Stimulated activated naive CD8-positive, alpha-beta T cell treated with anti-CD3 and anti-CD28 coated beads, Interleukin-15, amount 100 ng/mL, for 72 hours (primary cell): ENCODE measurements around the gene MYO3A.
"Not testable (repeated sequence)": the region's sequence is repeated elsewhere in the genome, so short reads cannot be mapped to it uniquely, and the experiment has no call there.

ENCODE experiments used
- ATAC-seq: fragments of 150-1000 bp; cut with Tn5 transposase; 2 replicates; pipeline ENCODE4 v1.10.0; 2021; ENCODE audit warnings: mild to moderate bottlenecking, moderate library complexity
- DNase-seq, 2 donors: peaks; one replicate each; pipeline ENCODE4 v3.0.0; 2021 to 2022
- H3K27ac Mint-ChIP-seq, 2 donors: one replicate each; pipeline ENCODE4 v1.8.0; 2022; ENCODE audit warnings: mild to moderate bottlenecking in 2 of 2, mixed read lengths in 2 of 2, moderate library complexity in 2 of 2
- H3K27me3 Mint-ChIP-seq: one replicate; pipeline ENCODE4 v1.8.0; 2022; ENCODE audit warnings: mixed read lengths
- H3K4me1 Mint-ChIP-seq: one replicate; pipeline ENCODE4 v1.8.0; 2022; ENCODE audit warnings: mild to moderate bottlenecking, mixed read lengths
- H3K4me3 Mint-ChIP-seq, 2 donors: one replicate each; pipeline ENCODE4 v1.8.0; 2022; ENCODE audit warnings: mild to moderate bottlenecking in 2 of 2, mixed read lengths in 2 of 2, moderate library complexity in 1 of 2
- H3K9me3 Mint-ChIP-seq, 2 donors: one replicate each; pipeline ENCODE4 v1.8.0; 2022; ENCODE audit warnings: mixed read lengths in 2 of 2

Gene MYO3A

DNA sequence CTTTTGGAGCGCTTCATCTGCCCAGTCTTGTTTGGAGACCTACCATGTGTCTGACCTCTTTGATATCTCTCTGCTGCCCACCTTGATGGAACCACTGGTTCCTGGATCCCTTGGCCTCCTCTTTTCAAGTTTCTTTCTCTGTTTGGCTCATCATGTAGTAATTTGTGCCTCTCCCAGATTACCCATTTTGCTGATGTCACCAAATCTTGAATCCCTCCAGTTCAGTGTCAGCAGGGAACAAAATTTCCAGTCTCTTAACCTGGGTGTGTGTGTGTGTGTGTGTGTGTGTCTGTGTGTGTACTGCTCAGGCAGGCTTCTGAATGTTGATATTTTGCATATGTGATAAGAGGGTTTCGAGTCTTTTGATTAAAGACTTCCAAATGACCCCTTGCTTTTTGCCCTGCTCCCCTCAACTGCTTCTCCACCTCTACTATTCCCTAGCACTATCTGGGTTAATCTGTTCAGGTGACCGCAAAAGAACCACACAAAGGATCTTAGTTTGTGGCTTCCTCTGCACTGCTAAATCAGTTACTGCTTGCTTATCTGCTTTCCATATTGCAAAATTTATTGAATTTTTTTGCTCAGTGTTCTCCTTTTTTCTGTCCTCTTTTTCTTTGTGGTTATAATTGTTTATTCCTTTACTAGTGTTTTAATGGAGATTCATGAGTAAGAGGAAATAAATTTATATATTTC is 25.7 kb downstream of the MYO3A start:
- Mint-ChIP-seq H3K27me3 (peaks cover 11% of the 10 kb centered on the region), H3K4me3 (no peak overlapping the region), H3K9me3 (peaks cover 12 to 26% of the 10 kb centered on the region in 2 donors), H3K4me1 (no peaks in the 10 kb centered on the region), H3K27ac (no peak overlapping the region)
- DNase-seq (no peak), ATAC-seq (no peak)

DNA sequence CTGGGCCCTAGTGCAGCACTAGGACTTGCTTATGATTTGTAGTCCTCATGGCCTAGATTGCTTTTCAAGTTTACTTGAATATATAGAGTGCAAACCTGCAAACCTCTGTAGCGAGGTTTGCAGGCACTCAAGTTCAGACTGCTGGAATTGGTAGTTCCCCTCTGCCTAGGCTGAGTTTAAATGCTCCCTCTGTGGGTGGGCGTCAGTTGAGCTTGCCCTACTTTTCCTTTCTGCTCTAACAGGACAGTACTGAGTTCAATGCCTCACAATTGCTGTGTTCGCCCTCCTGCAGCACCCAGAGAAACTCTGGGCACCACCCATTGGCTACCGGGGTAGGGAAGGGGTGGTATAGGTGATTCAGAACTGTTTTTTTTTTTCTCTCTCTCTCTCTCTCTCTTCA is 31.6 kb downstream of the MYO3A start:
- DNase-seq (no peak), ATAC-seq (no peak)
- peaks cover 29% of the 10 kb centered on the region for H3K27me3 Mint-ChIP-seq
- H3K4me1 Mint-ChIP-seq, result no peaks in the 10 kb centered on the region
- no peaks in the 10 kb centered on the region for H3K9me3 Mint-ChIP-seq
- H3K4me3 Mint-ChIP-seq, result no peak overlapping the region
- H3K27ac Mint-ChIP-seq, result no peak overlapping the region

DNA sequence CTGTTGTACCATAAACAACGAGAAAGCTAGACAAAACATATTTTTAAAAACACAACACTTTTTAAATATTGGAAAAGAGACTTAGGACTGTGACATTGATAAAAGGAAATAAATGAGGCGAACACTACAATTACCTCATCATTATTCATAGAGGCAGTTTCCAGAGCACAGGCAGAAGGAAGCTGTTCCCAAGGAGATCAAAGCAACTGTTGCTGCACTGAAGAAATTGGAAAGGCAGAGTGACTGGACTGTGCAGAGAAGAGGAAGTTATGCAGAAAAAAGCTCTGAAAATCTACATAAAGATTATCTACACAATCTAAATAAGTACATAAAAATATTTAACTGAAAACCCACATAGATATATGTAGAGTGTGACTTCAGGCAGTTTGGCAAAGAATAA is 32.8 kb downstream of the MYO3A start:
- DNase-seq (no peak), ATAC-seq (no peak)
- H3K4me3 Mint-ChIP-seq, result no peak overlapping the region
- H3K9me3 Mint-ChIP-seq, result no peaks in the 10 kb centered on the region
- H3K27me3 Mint-ChIP-seq, result peaks cover 29% of the 10 kb centered on the region
- no peak overlapping the region for H3K27ac Mint-ChIP-seq
- no peaks in the 10 kb centered on the region for H3K4me1 Mint-ChIP-seq

DNA sequence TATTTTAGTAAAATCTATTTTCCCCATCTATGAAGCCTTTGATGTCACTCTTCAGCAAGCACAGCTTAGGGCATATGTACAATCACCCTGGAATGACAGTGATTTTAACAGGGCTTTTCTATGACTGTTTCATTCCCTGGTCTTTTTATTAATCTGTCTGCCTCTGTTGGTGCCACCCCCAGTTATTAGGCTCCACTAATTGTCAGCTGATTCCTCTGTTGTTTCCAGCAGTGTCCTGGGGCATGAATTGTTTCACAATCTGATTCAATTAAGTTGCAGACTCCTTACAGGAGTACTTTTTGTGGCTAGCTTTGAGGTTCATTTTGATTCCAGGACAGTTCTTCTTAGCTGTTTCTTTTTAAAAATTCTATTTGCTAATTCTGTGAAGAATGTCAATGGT is 38.6 kb downstream of the MYO3A start:
- ATAC-seq, result no peak
- no peak overlapping the region for H3K4me3 Mint-ChIP-seq
- no peak for DNase-seq
- H3K27me3 Mint-ChIP-seq, result no peaks in the 10 kb centered on the region
- no peaks in the 10 kb centered on the region for H3K9me3 Mint-ChIP-seq
- no peak overlapping the region for H3K27ac Mint-ChIP-seq
- H3K4me1 Mint-ChIP-seq, result no peaks in the 10 kb centered on the region

DNA sequence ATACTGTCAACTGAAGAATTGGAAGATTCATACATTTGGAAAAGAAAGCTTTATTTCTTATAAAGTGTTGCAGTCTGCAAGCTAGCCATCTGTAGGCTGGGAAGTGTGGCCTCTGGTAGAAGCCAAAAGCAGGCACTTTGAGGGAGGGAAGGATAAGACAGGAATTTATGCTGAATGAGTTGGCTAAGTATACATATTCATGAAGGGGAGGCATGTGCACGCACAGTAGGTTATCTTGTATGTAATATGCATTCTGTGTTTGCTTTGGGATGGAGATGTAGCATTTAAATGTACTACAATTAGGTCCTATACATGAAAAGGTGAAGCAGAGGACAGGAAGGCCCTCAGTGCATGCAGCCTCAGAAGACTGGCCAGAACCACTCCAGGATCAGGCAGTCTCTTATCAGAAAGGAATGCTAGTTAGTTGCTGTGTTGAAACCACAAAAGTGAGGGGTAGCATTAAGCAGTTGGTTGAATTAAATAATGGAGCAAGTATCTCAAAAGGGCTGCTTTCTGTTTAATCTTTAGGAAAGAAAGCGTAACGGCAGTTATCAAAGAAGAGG is 40.9 kb downstream of the MYO3A start:
- no peak for ATAC-seq
- Mint-ChIP-seq H3K9me3 (no peaks in the 10 kb centered on the region), H3K27ac (no peak overlapping the region), H3K4me3 (no peak overlapping the region), H3K4me1 (no peaks in the 10 kb centered on the region), H3K27me3 (peaks cover 7% of the 10 kb centered on the region)
- no peak for DNase-seq

DNA sequence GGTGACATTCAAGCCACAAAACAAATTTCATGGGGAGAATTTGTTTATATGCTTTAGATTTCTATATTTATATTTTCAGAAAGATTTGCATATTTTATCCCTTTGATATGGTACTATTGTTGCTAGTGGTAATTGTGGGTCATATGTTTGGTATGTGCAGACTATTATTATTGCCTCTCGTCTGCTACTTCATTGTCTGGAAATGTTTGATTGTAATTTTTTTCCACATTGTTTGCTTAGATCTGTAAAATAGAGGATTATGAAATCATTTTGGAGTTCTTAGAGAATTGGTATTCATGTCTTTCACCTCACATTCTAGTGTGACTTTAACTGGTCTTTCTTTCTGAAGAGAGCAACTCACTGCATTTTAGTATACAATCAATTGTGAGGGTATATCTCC is 44.7 kb downstream of the MYO3A start:
- H3K9me3 Mint-ChIP-seq, result no peaks in the 10 kb centered on the region
- ATAC-seq, result no peak
- no peak for DNase-seq
- no peaks in the 10 kb centered on the region for H3K4me1 Mint-ChIP-seq
- no peak overlapping the region for H3K27ac Mint-ChIP-seq
- H3K4me3 Mint-ChIP-seq, result no peak overlapping the region
- H3K27me3 Mint-ChIP-seq, result peaks cover 12% of the 10 kb centered on the region

DNA sequence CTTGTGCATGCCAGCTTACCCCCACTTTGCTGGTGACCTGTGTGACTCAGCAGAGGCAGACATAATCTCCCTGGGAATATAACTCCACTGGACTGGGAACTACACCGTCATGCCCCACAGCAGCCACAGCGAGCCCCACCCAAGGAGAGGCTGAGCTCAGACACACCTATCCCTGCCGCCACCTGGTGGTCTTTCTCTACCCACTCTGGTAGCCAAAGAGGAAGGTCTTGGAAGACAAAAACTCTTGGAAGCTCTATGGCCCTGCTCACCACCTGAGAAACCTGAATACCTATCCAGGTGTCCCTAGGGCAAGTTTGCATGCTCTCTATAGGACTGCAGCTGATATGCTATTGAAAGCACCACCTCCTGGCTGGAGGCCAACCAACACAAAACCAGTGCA is 48.1 kb downstream of the MYO3A start:
- Mint-ChIP-seq H3K4me3 (no peak overlapping the region), H3K9me3 (no peaks in the 10 kb centered on the region), H3K4me1 (no peaks in the 10 kb centered on the region), H3K27me3 (peaks cover 12% of the 10 kb centered on the region), H3K27ac (no peak overlapping the region)
- ATAC-seq (no peak), DNase-seq (no peak)

DNA sequence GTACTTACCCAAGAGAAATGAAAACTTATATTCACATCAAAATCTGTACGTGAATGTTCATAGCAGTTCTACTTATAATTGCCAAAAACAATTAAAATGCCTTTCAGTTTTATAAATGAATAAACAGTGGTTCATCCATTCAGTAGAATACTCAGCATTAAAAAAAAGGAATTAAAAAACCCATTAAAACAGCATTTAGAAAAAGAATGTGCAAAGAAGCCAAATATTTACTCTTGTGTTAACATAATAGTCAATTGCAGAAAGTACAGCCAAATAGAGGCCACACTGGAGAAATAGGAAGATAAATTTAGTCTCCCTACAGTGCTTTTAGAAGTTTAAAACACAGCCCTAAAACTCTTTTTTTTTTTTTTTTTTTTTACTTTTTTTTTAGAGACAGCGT is 54.6 kb downstream of the MYO3A start:
- no peaks in the 10 kb centered on the region for H3K4me1 Mint-ChIP-seq
- DNase-seq, result no peak
- no peaks in the 10 kb centered on the region for H3K27me3 Mint-ChIP-seq
- no peak for ATAC-seq
- no peak overlapping the region for H3K27ac Mint-ChIP-seq
- no peaks in the 10 kb centered on the region for H3K9me3 Mint-ChIP-seq
- no peak overlapping the region for H3K4me3 Mint-ChIP-seq

DNA sequence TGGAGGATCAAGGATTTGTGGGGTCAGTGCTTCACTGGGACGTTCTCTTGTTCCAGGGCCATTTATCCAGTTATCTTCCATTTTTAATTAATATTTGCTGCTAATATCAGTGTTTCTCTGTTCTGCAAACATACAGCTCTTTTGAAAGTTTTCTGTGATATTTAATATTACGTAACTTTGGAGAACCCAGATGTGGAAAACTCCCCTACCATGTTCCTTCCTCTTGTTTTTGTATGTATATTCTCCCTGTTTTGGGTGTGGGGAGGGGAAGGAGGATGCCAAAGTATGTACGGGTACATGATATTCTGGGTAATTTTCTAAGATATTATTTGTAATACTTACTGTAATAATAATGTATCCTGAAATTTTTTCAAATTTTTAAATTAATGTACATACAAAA is 55.9 kb downstream of the MYO3A start:
- no peak overlapping the region for H3K4me3 Mint-ChIP-seq
- H3K27ac Mint-ChIP-seq, result no peak overlapping the region
- DNase-seq (no peak), ATAC-seq (no peak)
- H3K4me1 Mint-ChIP-seq, result no peaks in the 10 kb centered on the region
- H3K9me3 Mint-ChIP-seq, result no peaks in the 10 kb centered on the region
- H3K27me3 Mint-ChIP-seq, result no peaks in the 10 kb centered on the region

DNA sequence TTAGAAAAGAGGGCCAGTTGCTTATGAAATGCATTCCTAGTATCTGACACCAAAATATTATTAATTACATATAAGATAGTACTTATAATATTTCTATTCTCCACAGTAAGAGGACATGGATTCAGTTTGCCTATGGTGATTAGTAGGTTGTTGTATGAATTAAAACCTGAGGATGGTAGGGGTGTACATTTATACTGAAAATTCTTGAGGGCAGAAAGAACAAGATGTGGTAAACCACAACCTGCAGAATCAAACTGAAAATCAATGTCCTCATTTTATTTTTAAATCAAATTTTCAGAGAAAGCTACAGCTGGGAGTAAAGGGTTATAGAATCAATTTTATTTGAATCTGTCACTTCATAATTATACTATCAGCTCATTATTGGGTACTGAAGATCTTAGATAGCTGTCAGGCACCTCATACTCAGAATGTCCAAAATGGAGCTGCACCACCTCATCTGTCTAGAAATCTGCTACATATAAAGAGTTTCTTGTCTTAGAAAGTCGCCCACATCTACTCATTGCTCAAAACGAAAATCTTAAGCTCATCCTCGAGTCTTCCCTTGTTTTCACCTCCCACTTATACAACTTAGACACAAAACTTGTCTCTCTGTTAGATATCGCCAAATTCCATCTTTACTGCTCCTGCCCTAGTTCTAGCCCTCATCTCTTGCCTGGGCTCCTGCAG is 65.4 kb downstream of the MYO3A start:
- H3K27ac Mint-ChIP-seq, result no peak overlapping the region
- no peaks in the 10 kb centered on the region for H3K9me3 Mint-ChIP-seq
- H3K4me3 Mint-ChIP-seq, result no peak overlapping the region
- H3K27me3 Mint-ChIP-seq, result peaks cover 26% of the 10 kb centered on the region
- no peaks in the 10 kb centered on the region for H3K4me1 Mint-ChIP-seq
- ATAC-seq (no peak), DNase-seq (no peak)

DNA sequence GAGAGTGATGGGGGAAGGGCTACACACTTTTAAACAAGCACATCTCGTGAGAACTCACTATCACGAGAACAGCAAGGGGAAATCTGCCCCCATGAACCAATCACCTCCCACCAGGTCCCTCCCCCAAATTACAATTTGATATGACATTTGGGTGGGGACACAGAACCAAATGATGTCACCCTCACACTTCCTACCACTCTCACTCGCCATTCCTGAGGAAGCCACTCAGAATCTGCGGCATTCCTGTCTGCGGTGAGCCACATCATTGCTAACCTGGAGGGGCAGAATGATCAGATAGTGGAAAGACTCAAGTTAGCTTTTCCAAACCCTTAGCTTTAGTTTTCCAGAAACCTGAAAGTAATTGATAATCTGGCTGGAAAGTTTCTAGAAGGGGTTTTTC is 66.9 kb downstream of the MYO3A start:
- Mint-ChIP-seq H3K27me3 (peaks cover 26% of the 10 kb centered on the region), H3K4me3 (no peak overlapping the region), H3K27ac (no peak overlapping the region), H3K9me3 (no peaks in the 10 kb centered on the region), H3K4me1 (no peaks in the 10 kb centered on the region)
- no peak for ATAC-seq
- DNase-seq, result no peak

DNA sequence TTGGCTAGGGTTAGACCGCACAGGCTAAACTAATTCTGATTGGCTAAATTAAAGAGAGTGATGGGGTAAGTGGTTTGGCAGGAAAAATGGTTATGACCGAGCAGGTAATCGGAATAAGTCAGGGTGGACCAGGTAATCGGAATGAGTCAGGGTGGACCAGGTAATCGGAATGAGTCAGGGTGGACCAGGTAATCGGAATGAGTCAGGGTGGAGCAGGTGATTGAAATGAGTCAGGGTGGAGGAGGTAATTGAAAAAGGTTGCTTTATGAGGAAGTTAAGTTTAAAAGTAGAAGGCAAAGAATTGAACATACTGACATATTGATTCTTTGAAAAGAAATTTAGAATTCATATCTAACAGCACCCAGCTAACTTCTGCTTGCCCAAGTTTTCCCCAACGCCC is 68.4 kb downstream of the MYO3A start:
- not testable (repeated sequence) for DNase-seq, H3K9me3 Mint-ChIP-seq, H3K4me3 Mint-ChIP-seq, ATAC-seq, H3K4me1 Mint-ChIP-seq, H3K27ac Mint-ChIP-seq
- H3K27me3 Mint-ChIP-seq, result peaks cover 26% of the 10 kb centered on the region

DNA sequence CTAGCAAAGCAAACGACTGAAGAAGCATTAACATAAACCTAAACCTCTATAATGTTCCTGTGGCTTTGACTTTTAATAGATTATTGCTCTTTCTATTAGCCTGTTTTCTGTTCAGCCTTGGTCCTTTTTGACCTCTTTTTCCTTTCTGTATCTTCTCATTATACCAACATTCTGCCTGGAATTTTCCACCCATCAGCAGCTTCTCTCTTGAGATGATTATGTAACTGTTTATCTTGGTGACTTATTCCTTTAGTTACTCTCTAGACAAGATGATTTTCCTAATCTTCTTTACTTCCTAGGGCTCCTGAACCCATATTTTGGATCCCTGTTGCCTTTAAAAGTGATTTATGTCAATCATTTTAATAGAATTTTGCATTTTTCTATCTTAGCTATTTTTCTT is 81.1 kb downstream of the MYO3A start:
- Mint-ChIP-seq H3K4me3 (no peak overlapping the region), H3K9me3 (peaks cover 6 to 14% of the 10 kb centered on the region in 2 donors), H3K27me3 (no peaks in the 10 kb centered on the region), H3K27ac (no peak overlapping the region), H3K4me1 (no peaks in the 10 kb centered on the region)
- no peak for DNase-seq
- no peak for ATAC-seq

DNA sequence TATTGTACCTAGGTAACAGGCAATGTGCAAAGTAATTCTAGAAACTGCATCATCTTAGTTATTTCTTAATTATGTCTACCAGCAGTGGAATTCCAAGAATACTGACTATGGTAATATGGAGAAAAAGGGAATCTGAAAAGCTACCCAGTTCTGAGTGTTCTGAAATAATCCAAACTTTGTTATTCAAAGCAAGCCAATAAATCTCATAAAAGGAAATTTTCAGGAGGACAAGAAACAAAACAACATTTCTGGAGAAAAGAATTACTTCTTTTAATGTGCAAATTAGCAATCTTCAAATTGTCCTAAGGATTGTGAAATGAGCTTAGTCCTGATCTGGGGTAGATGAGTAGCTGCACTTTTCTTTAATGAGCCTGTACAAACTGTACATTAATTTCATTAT is 88.8 kb downstream of the MYO3A start:
- Mint-ChIP-seq H3K4me3 (no peak overlapping the region), H3K4me1 (no peaks in the 10 kb centered on the region), H3K27ac (no peak overlapping the region), H3K9me3 (no peaks in the 10 kb centered on the region), H3K27me3 (no peaks in the 10 kb centered on the region)
- ATAC-seq (no peak), DNase-seq (no peak)

DNA sequence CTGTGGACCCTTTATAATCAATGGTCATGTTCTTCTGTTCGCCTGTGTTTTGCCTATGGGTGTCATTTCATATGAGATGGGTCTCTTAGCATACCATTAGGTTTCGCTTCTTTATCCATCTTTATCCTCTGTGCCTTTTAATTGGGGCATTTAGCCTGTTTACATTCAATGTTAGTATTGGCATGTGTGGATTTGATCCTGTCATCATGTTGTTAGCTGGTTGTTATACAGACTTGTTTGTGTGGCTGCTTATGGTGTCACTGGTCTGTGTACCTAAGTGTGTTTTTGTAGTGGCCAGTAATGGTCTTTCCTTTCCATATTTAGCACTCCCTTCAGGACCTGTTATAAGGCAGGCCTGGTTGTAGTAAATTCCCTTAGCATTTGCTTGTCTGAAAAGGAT is 90.3 kb downstream of the MYO3A start:
- H3K27me3 Mint-ChIP-seq, result no peaks in the 10 kb centered on the region
- no peak overlapping the region for H3K27ac Mint-ChIP-seq
- H3K4me3 Mint-ChIP-seq, result no peak overlapping the region
- H3K4me1 Mint-ChIP-seq, result no peaks in the 10 kb centered on the region
- H3K9me3 Mint-ChIP-seq, result no peaks in the 10 kb centered on the region
- DNase-seq, result no peak
- ATAC-seq, result no peak

DNA sequence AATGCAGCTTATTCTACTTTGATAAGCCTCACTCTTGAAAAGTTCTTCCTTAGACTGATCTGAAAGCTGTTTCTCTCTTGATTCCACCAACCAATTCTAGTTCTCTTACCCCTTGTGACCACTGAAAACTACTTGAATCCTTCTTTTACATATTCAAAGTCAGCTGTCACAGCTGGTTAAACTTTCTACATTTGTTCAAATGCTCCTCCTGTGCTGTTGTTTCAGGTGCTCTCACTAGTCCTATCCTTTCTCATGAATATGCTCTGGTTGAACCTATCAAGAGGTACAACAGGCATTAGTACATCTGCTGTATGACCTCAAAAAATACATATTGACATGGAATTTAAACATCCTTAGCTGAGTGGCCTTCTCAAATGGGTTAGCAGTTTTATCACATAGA is 91.5 kb downstream of the MYO3A start:
- Mint-ChIP-seq H3K4me3 (no peak overlapping the region), H3K27ac (no peak overlapping the region), H3K27me3 (no peaks in the 10 kb centered on the region), H3K4me1 (no peaks in the 10 kb centered on the region), H3K9me3 (no peaks in the 10 kb centered on the region)
- DNase-seq (no peak), ATAC-seq (no peak)

DNA sequence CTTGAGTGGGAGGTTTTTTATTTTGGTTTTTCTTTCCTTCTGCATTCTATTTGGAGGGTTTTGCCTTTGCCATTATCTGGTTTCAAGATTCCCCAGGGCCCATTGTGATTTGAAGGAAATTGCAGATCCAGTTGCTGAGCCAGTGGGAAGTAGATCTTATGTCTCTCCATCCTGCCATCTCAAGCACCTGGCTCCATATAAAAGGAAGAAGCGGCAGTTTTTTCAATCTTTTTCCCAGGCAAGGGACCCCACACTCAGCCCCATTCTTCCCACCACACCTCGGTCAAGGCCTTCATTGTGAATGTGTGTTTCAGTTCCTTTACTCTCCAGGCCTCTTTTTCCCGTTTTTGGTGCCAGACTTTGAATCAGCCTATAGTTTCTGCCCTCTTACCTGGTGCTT is 95.8 kb downstream of the MYO3A start:
- Mint-ChIP-seq H3K4me1 (no peaks in the 10 kb centered on the region), H3K27me3 (no peaks in the 10 kb centered on the region), H3K9me3 (no peaks in the 10 kb centered on the region), H3K27ac (no peak overlapping the region), H3K4me3 (no peak overlapping the region)
- DNase-seq (no peak), ATAC-seq (no peak)
